Central memory CD8-positive, alpha-beta T cell (primary cell): ENCODE measurements around the gene JUP.
"Not testable (repeated sequence)": the region's sequence is repeated elsewhere in the genome, so short reads cannot be mapped to it uniquely, and the experiment has no call there.

Experiments
- ATAC-seq: fragments of 150-1000 bp; cut with Tn5 transposase; replicated peaks from 2 replicates; pipeline ENCODE4 v1.10.0; 2022; ENCODE audit warnings: mild to moderate bottlenecking, moderate FRiP score, moderate number of reproducible peaks; ENCODE audit not compliant: poor library complexity, severe bottlenecking; ENCODE audit errors: extremely low read depth
- DNase-seq, 2 donors: peaks; one replicate each; pipeline ENCODE4 v3.0.0; 2021; ENCODE audit warnings: low spot score in 2 of 2
- H3K27ac Mint-ChIP-seq: one replicate; pipeline ENCODE4 v1.8.0; 2022; ENCODE audit warnings: low read depth, mild to moderate bottlenecking, moderate library complexity, mixed read lengths
- H3K27me3 Mint-ChIP-seq: one replicate; pipeline ENCODE4 v1.8.0; 2022; ENCODE audit warnings: mixed read lengths
- H3K36me3 Mint-ChIP-seq: one replicate; pipeline ENCODE4 v1.8.0; 2022; ENCODE audit warnings: mild to moderate bottlenecking, moderate library complexity, mixed read lengths; ENCODE audit not compliant: insufficient read depth
- H3K4me1 Mint-ChIP-seq: one replicate; pipeline ENCODE4 v1.8.0; 2022; ENCODE audit warnings: mixed read lengths
- H3K4me3 Mint-ChIP-seq: one replicate; pipeline ENCODE4 v1.8.0; 2022; ENCODE audit warnings: mild to moderate bottlenecking, moderate library complexity, mixed read lengths
- H3K9me3 Mint-ChIP-seq: one replicate; pipeline ENCODE4 v1.8.0; 2022; ENCODE audit warnings: mixed read lengths

JUP gene

GRCh38 chr17:41786227-41787020 is at the start of gene JUP:
Gene JUP (minus strand): TSS chr17:41786711. CDS start chr17:41771854, 14,857 bp downstream.
- H3K4me3 Mint-ChIP-seq, result peak within 1 kb of the TSS; percentile 69
- ATAC-seq (peak; percentile 82), DNase-seq (peak; percentile 72 to 78)
- no peak within 1 kb of the TSS for H3K27ac Mint-ChIP-seq
- H3K36me3 Mint-ChIP-seq, result peaks cover 2% of the 10 kb centered on the region
- H3K27me3 Mint-ChIP-seq, result peaks cover 49% of the 10 kb centered on the region
- no peaks in the 10 kb centered on the region for H3K9me3 Mint-ChIP-seq
- peaks cover 9% of the 10 kb centered on the region for H3K4me1 Mint-ChIP-seq

GRCh38 chr17:41835800-41836549 is 49.5 kb upstream of the JUP start, which contains the start of gene NT5C3B:
Gene NT5C3B (minus strand): TSS chr17:41836232. CDS start chr17:41836193, 39 bp downstream.
- Mint-ChIP-seq H3K9me3 (no peaks in the 10 kb centered on the region), H3K27ac (peak within 1 kb of the TSS; percentile 30), H3K4me1 (peaks cover 10% of the 10 kb centered on the region), H3K36me3 (peaks cover 5% of the 10 kb centered on the region), H3K27me3 (no peaks in the 10 kb centered on the region), H3K4me3 (peak within 1 kb of the TSS; percentile 81)
- peak in 1 of 2 donors; percentile 22 for DNase-seq
- peak; percentile 70 for ATAC-seq

GRCh38 chr17:41835214-41835799 is 48.8 kb upstream of the JUP start:
- Mint-ChIP-seq H3K27ac (peak overlapping the region; percentile 30), H3K9me3 (no peaks in the 10 kb centered on the region), H3K36me3 (peaks cover 9% of the 10 kb centered on the region), H3K27me3 (no peaks in the 10 kb centered on the region), H3K4me3 (peak overlapping the region; percentile 81), H3K4me1 (peaks cover 10% of the 10 kb centered on the region)
- ATAC-seq (no peak), DNase-seq (no peak)

- H3K36me3 Mint-ChIP-seq, result peaks cover 20% of the 10 kb centered on the region
- not testable (repeated sequence) for H3K4me3 Mint-ChIP-seq, H3K9me3 Mint-ChIP-seq, H3K27me3 Mint-ChIP-seq, H3K27ac Mint-ChIP-seq, DNase-seq, H3K4me1 Mint-ChIP-seq, ATAC-seq
Measured at GRCh38 chr17:41829961-41830360, 43.5 kb upstream of the JUP start.

- H3K36me3 Mint-ChIP-seq, result peaks cover 11% of the 10 kb centered on the region
- no peak for ATAC-seq
- H3K27ac Mint-ChIP-seq, result no peak overlapping the region
- no peaks in the 10 kb centered on the region for H3K27me3 Mint-ChIP-seq
- no peak overlapping the region for H3K4me3 Mint-ChIP-seq
- no peaks in the 10 kb centered on the region for H3K9me3 Mint-ChIP-seq
- DNase-seq, result no peak
- H3K4me1 Mint-ChIP-seq, result no peaks in the 10 kb centered on the region
Measured at GRCh38 chr17:41825175-41825845, 38.8 kb upstream of the JUP start.

GRCh38 chr17:41824086-41824485 is 37.6 kb upstream of the JUP start:
- Mint-ChIP-seq H3K4me1 (no peaks in the 10 kb centered on the region), H3K27me3 (peaks cover 9% of the 10 kb centered on the region), H3K27ac (no peak overlapping the region), H3K4me3 (no peak overlapping the region), H3K9me3 (no peaks in the 10 kb centered on the region), H3K36me3 (peaks cover 11% of the 10 kb centered on the region)
- ATAC-seq (no peak), DNase-seq (no peak)

- H3K4me1 Mint-ChIP-seq, result no peaks in the 10 kb centered on the region
- no peak overlapping the region for H3K4me3 Mint-ChIP-seq
- DNase-seq (no peak), ATAC-seq (no peak)
- peaks cover 11% of the 10 kb centered on the region for H3K36me3 Mint-ChIP-seq
- no peak overlapping the region for H3K27ac Mint-ChIP-seq
- H3K27me3 Mint-ChIP-seq, result peaks cover 11% of the 10 kb centered on the region
- H3K9me3 Mint-ChIP-seq, result no peaks in the 10 kb centered on the region
Measured at GRCh38 chr17:41823580-41823979, 37.1 kb upstream of the JUP start.

- Mint-ChIP-seq H3K9me3 (no peaks in the 10 kb centered on the region), H3K36me3 (peaks cover 11% of the 10 kb centered on the region), H3K27ac (no peak overlapping the region), H3K27me3 (peaks cover 15% of the 10 kb centered on the region), H3K4me3 (no peak overlapping the region), H3K4me1 (no peaks in the 10 kb centered on the region)
- ATAC-seq (no peak), DNase-seq (no peak)
Measured at GRCh38 chr17:41823141-41823524, 36.6 kb upstream of the JUP start.

GRCh38 chr17:41822216-41823140 is 36.0 kb upstream of the JUP start:
- Mint-ChIP-seq H3K4me3 (no peak overlapping the region), H3K9me3 (no peaks in the 10 kb centered on the region), H3K27ac (no peak overlapping the region), H3K27me3 (peaks cover 19% of the 10 kb centered on the region), H3K36me3 (peaks cover 10% of the 10 kb centered on the region), H3K4me1 (no peaks in the 10 kb centered on the region)
- ATAC-seq (no peak), DNase-seq (no peak)

GRCh38 chr17:41821776-41822175 is 35.3 kb upstream of the JUP start:
- Mint-ChIP-seq H3K4me1 (no peaks in the 10 kb centered on the region), H3K36me3 (peaks cover 8% of the 10 kb centered on the region), H3K4me3 (no peak overlapping the region), H3K27ac (no peak overlapping the region), H3K27me3 (peaks cover 19% of the 10 kb centered on the region), H3K9me3 (no peaks in the 10 kb centered on the region)
- ATAC-seq (no peak), DNase-seq (no peak)

GRCh38 chr17:41818024-41818423 is 31.5 kb upstream of the JUP start:
- Mint-ChIP-seq H3K4me3 (no peak overlapping the region), H3K27ac (no peak overlapping the region), H3K9me3 (no peaks in the 10 kb centered on the region), H3K36me3 (no peaks in the 10 kb centered on the region), H3K27me3 (peaks cover 19% of the 10 kb centered on the region), H3K4me1 (peaks cover 5% of the 10 kb centered on the region)
- DNase-seq (no peak), ATAC-seq (no peak)
